Lower leg skin (tissue), 4 donors: ENCODE measurements around the gene COL27A1. TPM values are rescaled to one million over a fixed set of nuclear protein-coding genes. Genes with fewer than 3 reads are reported as not detected.

Experiments used
- DNase-seq, 2 donors: peaks; one replicate each; pipeline ENCODE4 v3.0.0-alpha.2; 2019; ENCODE audit warnings: low spot score in 2 of 2
- H3K4me3 ChIP-seq: fragments of 200-600 bp; sonication (generic); 2 replicates; pipeline ENCODE4 v1.5.1; 2017; ENCODE audit warnings: mild to moderate bottlenecking, low read depth; ENCODE audit not compliant: poor library complexity, severe bottlenecking
- POLR2A ChIP-seq, 2 donors: fragments of 450-650 bp; IDR thresholded peaks; one replicate each; pipeline ENCODE4 v1.6.1; 2016 to 2017; ENCODE audit warnings: antibody characterized with exemption in 2 of 2, mild to moderate bottlenecking in 1 of 2, moderate library complexity in 1 of 2
- WGBS, 2 donors: methylation state at CpG; one replicate each; pipeline ENCODE4 v1.1.5; 2018; 5-methylcytosine and 5-hydroxymethylcytosine counted together
- intact Hi-C: fragments of 100-400 bp; cut with DNase I; formaldehyde crosslinking; loops from one replicate; pipeline ENCODE4 v1.15.0; 2023; ENCODE audit warnings: low total_unique reads
- total RNA-seq, 4 donors: library from RNA; depleted of rRNA; stranded (reverse); fragments of >200 nt; gene quantifications; one replicate each; pipeline ENCODE4 v1.1.0, GENCODE V29; 2016
- TF ChIP-seq, protein P1 (sequence below), 3 donors: fragments of 450-650 bp; IDR thresholded peaks; one replicate each; pipeline ENCODE4 v1.5.1; 2016; ENCODE audit warnings: antibody characterized with exemption in 3 of 3, mild to moderate bottlenecking in 3 of 3, moderate library complexity in 2 of 3

The COL27A1 gene
- total RNA-seq, 4 donors from 2014 or later = 9.4 to 16.1 (median 12.3) TPM

DNA sequence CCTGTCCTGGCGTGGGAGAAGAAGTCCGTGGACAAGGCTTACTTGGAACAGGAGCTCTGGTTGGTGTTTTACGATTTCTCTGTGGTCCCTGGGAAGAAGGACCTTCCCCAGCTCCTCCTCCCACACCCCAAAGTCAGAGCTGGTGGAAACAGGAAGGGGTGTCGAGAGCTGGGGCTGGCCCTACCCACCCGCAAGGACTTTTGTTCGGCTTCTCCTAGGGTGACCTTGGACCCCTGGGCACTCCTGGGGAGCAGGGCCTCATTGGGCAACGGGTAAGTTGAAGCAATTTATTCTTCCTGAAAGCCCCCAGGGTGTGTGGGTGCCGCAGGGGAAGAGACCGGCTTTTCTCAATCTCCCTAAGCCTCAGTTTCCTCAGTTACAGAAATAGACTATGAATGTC is 113.7 kb downstream of the COL27A1 start:
- TF ChIP-seq POLR2A (IDR thresholded peaks at IDR 0.05) = no peak
- TF ChIP-seq, protein P1, sequence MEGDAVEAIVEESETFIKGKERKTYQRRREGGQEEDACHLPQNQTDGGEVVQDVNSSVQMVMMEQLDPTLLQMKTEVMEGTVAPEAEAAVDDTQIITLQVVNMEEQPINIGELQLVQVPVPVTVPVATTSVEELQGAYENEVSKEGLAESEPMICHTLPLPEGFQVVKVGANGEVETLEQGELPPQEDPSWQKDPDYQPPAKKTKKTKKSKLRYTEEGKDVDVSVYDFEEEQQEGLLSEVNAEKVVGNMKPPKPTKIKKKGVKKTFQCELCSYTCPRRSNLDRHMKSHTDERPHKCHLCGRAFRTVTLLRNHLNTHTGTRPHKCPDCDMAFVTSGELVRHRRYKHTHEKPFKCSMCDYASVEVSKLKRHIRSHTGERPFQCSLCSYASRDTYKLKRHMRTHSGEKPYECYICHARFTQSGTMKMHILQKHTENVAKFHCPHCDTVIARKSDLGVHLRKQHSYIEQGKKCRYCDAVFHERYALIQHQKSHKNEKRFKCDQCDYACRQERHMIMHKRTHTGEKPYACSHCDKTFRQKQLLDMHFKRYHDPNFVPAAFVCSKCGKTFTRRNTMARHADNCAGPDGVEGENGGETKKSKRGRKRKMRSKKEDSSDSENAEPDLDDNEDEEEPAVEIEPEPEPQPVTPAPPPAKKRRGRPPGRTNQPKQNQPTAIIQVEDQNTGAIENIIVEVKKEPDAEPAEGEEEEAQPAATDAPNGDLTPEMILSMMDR (IDR thresholded peaks at IDR 0.05) = no peak
- intact Hi-C loops = no loop called here
- H3K4me3 ChIP-seq = no peak overlapping the region
- 88 to 92% methylated on average over 9 of the region's 9 CpGs for WGBS, 2 donors
- DNase-seq = no peak

DNA sequence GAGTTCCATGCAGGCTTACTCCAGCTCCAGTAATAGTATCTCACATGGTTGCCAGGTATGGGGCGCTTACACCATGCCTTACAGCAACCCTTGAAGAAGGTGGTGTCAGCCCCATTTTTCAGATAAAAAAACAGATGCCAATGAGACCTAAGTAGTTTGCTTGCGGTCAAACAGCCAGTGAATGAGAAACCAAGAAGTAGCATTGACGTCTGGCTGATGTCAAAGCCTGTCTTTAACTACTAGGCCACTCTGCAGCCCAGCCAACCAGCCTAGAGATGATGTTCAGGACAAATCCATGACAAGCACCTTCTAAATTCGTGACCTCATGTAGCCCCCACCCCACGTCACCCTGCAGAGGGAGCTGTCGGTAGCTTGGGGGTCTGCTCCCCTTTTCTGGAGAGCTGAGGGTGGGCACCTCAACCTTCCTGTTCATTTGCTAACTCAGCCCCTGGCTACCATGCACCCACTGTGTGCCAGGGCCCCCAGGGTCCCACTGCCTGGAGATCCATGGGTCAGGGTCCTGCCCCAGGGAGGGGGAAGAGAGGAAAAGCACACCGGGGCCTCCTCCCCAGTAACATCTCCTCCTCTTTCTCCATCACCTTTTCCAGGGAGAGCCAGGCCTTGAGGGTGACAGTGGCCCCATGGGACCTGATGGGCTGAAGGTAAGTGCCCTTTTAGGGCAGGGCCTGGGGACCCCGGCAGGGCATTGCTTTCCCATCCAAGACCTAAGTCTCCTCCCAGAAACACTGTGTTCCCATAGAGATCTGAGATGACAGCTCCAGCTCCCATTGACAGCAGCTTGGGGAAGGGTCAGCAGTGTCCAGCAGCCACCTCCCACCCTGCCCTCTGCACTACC is 115.0 kb downstream of the COL27A1 start:
- no peak for TF ChIP-seq POLR2A (IDR thresholded peaks at IDR 0.05)
- TF ChIP-seq, protein P1 (IDR thresholded peaks at IDR 0.05) = no peak
- WGBS, 2 donors = 78 to 95% methylated on average over 7 to 8 of the region's 8 CpGs
- intact Hi-C loops = no loop called here
- DNase-seq = no peak
- H3K4me3 ChIP-seq = no peak overlapping the region

DNA sequence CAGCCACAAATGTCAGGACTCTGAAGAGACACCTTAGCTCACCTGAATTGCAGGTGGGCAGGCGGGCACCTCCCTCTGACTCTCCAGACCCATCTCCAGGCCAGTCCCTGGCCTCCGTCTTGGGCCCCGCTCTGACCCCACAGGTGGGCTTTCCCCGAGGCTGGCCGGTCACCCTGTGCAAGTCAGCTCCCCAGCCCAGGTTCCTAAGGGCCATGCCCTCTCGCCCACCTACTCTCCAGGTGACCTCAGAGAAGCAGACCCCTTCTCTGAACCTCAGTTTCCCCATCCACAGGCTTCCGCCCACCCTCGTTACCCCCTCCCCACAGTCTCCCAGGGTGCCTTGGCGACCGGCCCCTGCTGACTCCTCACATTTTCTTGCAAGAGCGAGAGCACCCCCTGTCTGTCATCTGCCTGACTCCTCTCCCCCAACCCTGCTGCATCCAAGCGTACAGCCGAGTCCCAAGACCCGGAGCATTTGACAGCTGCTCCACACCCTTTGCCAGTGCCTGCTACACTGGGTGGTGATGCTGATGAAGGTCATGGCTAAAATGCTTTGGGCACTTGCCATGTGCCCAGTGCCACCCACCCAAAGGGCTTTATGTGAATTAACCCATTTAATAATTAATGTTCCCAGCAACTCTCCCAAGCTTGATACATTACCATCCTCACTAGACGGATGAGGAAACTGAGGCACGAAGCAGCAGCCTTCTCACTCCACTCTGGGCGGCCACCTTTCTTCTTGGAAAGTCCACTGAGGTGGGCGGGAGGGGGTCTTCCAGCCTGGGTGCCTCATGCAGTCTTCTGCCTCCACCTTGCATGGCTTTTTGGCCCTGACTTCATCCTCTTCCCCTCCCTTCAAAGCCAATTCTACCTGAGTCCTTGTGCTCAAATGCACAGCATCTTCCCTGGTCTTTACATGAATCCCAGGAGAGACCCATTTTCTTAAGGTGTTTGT is 116.5 kb downstream of the COL27A1 start:
- TF ChIP-seq, protein P1 (IDR thresholded peaks at IDR 0.05) = no peak
- TF ChIP-seq POLR2A (IDR thresholded peaks at IDR 0.05) = no peak
- 68 to 70% methylated on average over 18 of the region's 18 CpGs for WGBS, 2 donors
- H3K4me3 ChIP-seq = no peak overlapping the region
- DNase-seq = no peak
- intact Hi-C loops = no loop called here

DNA sequence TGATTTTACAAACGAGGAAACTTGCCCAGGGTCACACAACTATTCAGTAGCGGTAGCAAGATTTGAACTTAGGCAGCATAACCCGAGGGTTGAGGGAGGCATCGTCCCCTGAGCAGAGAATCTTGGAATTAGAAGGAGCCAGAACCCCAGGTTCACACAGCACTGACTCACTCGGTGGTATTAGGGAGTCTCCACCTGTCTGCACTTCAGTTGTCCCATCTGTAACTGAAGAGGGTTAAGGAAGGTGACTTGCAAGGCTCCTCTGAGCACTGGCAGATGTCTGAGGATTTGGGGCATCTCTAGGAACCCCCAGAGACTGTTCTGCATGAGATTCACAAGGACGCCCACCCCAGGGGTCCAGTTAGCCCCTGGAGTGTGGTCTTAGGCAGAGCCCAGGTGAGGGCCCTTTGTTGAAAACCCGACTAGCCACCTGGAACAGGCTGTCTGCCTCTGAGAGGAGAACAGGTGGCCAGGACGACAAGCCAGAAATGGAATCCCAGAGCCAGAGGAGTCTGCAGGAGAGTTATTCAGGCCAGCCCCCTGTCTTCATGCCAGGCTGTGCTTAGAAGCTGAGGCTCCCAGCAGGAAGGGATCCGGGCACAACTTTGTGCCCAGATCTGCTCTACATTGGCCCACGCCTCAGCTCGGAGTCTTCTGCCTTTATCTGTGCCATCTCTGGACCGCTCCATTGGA is 117.5 kb downstream of the COL27A1 start:
- WGBS, 2 donors = 50 to 56% methylated on average over 12 of the region's 12 CpGs
- no peak overlapping the region for H3K4me3 ChIP-seq
- DNase-seq = no peak
- intact Hi-C loops = no loop called here
- TF ChIP-seq POLR2A (IDR thresholded peaks at IDR 0.05) = no peak
- TF ChIP-seq, protein P1 (IDR thresholded peaks at IDR 0.05) = no peak

DNA sequence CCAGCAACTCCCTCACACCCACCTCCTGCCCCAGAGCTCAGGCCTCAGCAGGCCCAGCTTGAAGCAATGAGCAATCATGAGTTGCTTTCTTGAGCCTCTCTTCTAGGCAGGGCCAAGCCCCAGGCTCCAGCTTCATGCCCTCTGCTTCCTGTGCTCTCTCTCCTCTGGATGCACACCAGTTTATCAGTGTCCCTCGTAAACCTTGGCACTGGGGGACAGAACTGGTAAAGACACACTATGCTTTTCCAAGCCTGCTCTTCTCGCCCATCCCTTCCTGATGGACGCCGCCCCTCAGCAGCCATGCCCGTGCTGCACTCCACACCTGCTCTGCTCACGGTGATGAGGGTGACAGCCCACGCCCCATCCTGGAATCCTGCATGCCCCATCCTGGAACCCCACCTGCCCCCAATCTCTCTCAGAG is 118.1 kb downstream of the COL27A1 start:
- 65 to 68% methylated on average over 7 of the region's 7 CpGs for WGBS, 2 donors
- intact Hi-C loops = no loop called here
- DNase-seq = peak in 1 of 2 donors; percentile 82

More for the DNA sequence above, 118.1 kb downstream of the COL27A1 start:
- H3K4me3 ChIP-seq = no peak overlapping the region
- no peak for TF ChIP-seq POLR2A (IDR thresholded peaks at IDR 0.05)
- TF ChIP-seq, protein P1 (IDR thresholded peaks at IDR 0.05) = no peak
